Measurements from ENCODE around the gene HDAC4. TPM values are rescaled to one million over a fixed set of nuclear protein-coding genes. Genes with fewer than 3 reads are reported as not detected.

HDAC4 gene
- total RNA-seq, 2 experiments from 2014 or later, result 64.8 to 67.4 TPM

DNA sequence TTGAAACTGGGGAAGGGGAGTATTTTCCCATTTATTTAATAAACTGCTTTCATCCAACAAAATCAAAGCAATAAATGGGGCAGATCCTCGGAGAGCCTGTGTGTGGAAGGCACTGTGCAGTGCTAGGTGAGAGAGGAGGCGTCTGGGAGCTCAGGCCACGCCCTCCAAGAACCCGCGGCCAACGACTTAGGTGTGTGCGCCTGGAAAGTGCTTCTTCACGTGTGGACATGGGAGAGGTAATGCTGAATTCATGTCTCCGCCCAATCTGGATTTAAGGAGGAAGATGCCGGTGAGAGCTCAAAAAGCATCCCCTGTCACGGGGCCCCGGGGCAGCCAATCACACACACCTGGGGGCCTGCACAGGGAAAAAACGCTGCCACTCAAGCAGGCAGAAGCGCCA, 77.4 kb downstream of the HDAC4 start:
- DNase-seq, result no peak
- Mint-ChIP-seq H3K4me1 (peaks cover 87% of the 10 kb centered on the region), H3K9me3 (no peaks in the 10 kb centered on the region), H3K36me3 (ENCODE audit: low read depth) (peaks cover 27% of the 10 kb centered on the region), H3K4me3 (no peak overlapping the region), H3K27ac (peak overlapping the region; percentile 94), H3K27me3 (no peaks in the 10 kb centered on the region)
- POLR2A ChIA-PET, result interaction anchor here (0.8 to 4.6 kb wide), 8 partner anchors 9 to 588 kb away, joined by 3 to 43 read pairs (median 4); no protein-coding TSS in a partner anchor
- CTCF ChIA-PET, result interaction anchor here (1.1 kb wide), 1 partner anchor 58 kb away, joined by 3 read pairs; no protein-coding TSS in a partner anchor

DNA sequence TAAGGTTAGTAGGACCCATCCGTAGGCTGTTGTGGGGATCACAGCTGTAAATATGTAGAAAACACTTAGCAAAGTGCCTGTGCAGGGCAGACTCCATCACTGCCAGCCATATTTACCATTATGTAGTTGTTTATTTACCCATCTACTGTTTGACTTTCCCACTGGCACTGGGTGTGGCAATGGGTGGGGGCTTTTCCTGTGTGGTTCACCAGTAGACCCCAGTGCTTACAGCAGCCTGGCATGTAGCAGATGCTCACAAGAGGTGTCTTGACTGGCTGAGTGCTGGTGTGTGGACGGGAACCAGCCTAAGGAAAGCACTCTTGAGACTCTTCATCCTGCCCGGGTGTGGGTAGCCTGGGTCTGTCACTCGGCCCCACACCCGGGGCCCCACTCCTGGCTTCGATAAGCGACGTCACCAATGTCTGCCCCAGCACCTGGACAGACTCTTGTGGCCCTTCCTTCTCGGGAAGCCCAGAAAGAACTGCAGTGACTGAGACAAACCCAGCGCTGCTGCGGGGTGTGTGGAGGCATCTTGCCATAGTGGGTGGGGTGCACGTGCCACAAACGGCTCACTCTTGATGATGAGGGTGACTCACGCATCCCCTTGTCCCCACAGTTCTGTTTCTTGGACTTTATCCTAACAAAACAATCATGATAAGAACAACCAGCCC, 78.3 kb downstream of the HDAC4 start:
- Mint-ChIP-seq H3K4me1 (peaks cover 84% of the 10 kb centered on the region), H3K27ac (peak overlapping the region; percentile 94), H3K9me3 (no peaks in the 10 kb centered on the region), H3K4me3 (peak overlapping the region; percentile 24), H3K27me3 (no peaks in the 10 kb centered on the region), H3K36me3 (ENCODE audit: low read depth) (peaks cover 29% of the 10 kb centered on the region)
- ChIA-PET CTCF (interaction anchor here (1.1 to 1.5 kb wide), 3 partner anchors 9 to 669 kb away, joined by 3 to 4 read pairs (median 3); no protein-coding TSS in a partner anchor), POLR2A (interaction anchor here (0.6 to 4.6 kb wide), 19 partner anchors 14 to 589 kb away, joined by 3 to 43 read pairs (median 4); partner anchors contain the start of gene HDAC4)
- peak; percentile 51 for DNase-seq

DNA sequence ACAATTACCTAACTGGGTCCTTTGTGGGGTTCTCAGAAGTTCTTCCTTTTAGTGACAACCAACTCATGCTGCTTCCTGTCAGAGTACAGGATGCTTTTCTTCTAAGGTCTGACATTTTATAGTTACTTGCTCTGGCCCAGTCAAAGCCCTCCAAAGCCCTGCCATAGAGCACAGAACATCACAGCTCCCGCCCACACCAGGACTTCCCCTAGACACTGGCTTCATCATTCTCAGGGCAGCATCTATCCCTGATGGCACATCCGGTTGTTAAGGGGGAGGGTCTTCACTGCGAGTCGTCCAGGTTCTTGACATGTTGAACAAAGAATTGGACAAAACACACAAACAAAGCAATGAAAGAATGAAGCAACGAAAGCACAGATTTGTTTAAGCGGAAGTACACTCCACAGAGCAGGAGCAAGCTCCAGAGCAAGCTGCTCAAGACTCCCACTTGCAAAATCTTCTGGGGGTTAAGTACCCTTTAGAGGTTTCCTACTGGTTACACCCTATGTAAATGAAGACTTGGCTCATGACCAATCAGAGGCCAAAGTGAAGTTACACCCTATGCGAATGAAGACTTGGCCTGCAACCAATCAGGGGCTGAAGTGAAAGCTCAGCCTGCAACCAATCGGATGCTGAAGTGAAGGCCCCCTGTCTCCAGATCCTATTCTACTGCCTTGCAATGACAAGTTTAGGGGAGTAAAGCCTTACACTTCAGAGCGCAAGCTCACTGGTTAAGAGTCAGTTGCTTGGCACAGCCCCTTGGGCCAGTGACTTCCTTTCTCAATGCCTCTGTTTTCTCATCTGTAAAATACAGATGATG, 79.0 kb downstream of the HDAC4 start:
- Mint-ChIP-seq H3K9me3 (no peaks in the 10 kb centered on the region), H3K4me3 (peak overlapping the region; percentile 34), H3K36me3 (ENCODE audit: low read depth) (peaks cover 35% of the 10 kb centered on the region), H3K27me3 (no peaks in the 10 kb centered on the region), H3K4me1 (peaks cover 83% of the 10 kb centered on the region), H3K27ac (peak overlapping the region; percentile 94)
- POLR2A ChIA-PET, result interaction anchor here (0.7 to 4.6 kb wide), 19 partner anchors 14 to 91 kb away, joined by 3 to 43 read pairs (median 6); partner anchors contain the start of gene HDAC4
- CTCF ChIA-PET, result interaction anchor here (0.8 to 1.7 kb wide), 9 partner anchors 10 to 670 kb away, joined by 3 to 7 read pairs (median 4); partner anchors contain the start of gene HDAC4
- DNase-seq, result peak; percentile 66

DNA sequence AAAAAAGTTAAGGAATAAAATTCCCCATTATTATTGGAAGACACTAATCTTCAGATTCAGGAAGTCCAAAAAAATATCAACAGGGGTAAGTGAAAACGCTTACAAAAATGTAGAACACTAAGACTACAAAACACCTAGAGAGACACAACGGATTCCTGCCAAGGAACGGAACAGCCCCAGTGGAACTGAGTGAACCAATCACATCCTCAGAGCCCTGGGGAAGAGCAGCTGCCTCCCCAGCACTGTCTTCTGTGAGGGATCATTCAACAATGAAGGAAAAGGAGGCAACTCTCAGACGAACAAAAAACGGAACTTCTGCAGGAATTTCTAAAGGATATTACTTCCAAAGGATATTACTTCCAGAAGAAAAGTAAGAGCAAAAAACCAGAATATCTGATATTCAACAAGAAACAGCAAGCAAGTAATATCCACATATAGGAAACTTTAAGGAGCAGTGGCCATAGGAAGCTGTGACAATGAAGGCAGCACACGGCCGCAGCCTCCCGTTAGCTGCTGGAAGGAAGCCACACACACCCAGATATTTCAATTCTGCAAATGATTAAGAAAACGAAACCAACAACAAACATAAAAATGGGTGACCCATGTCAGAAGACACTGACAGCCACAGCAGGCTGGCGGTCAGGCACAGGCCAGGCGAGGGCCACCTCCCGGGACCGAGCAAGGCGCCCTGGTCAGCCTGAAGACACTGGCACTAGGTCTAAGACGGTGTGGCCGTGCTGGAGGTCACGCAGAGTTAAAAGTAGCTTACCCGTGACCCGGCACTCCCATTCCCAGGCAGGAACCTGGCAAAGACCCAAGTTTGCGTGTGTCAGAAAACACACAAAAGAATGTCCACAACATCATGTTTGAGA, 81.8 kb downstream of the HDAC4 start:
- Mint-ChIP-seq H3K27ac (peak overlapping the region; percentile 82), H3K9me3 (peaks cover 4% of the 10 kb centered on the region), H3K27me3 (no peaks in the 10 kb centered on the region), H3K36me3 (ENCODE audit: low read depth) (peaks cover 38% of the 10 kb centered on the region), H3K4me3 (peak overlapping the region; percentile 63), H3K4me1 (peaks cover 77% of the 10 kb centered on the region)
- peak; percentile 31 for DNase-seq
- CTCF ChIA-PET, result no interaction called here
- POLR2A ChIA-PET, result interaction anchor here (0.9 to 4.6 kb wide), 6 partner anchors 14 to 102 kb away, joined by 3 to 43 read pairs (median 4); no protein-coding TSS in a partner anchor

DNA sequence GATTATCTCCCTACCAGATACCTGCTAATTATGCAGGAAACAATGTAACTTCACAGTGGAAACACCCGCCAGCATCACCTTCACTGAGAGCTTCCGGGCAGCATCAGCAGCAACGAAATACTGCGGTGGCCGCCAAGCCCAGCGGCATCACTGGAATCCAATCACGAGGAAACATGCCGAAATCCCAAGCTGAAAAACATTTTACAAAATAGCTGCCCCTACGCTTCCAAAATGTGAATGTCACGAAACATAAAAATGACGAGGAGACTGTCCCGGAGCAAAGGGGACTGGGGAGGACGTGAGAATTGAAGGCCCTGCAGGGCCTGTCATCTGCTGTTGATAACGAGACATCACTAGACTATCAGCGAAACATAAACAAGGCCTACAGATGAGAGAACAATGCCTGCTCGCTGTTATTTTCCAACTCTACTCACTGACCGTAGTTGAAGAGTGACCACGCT, 82.6 kb downstream of the HDAC4 start:
- no peak for DNase-seq
- ChIA-PET POLR2A (no interaction called here), CTCF (no interaction called here)
- Mint-ChIP-seq H3K9me3 (peaks cover 4% of the 10 kb centered on the region), H3K27me3 (no peaks in the 10 kb centered on the region), H3K27ac (no peak overlapping the region), H3K4me3 (no peak overlapping the region), H3K36me3 (ENCODE audit: low read depth) (peaks cover 32% of the 10 kb centered on the region), H3K4me1 (peaks cover 69% of the 10 kb centered on the region)

DNA sequence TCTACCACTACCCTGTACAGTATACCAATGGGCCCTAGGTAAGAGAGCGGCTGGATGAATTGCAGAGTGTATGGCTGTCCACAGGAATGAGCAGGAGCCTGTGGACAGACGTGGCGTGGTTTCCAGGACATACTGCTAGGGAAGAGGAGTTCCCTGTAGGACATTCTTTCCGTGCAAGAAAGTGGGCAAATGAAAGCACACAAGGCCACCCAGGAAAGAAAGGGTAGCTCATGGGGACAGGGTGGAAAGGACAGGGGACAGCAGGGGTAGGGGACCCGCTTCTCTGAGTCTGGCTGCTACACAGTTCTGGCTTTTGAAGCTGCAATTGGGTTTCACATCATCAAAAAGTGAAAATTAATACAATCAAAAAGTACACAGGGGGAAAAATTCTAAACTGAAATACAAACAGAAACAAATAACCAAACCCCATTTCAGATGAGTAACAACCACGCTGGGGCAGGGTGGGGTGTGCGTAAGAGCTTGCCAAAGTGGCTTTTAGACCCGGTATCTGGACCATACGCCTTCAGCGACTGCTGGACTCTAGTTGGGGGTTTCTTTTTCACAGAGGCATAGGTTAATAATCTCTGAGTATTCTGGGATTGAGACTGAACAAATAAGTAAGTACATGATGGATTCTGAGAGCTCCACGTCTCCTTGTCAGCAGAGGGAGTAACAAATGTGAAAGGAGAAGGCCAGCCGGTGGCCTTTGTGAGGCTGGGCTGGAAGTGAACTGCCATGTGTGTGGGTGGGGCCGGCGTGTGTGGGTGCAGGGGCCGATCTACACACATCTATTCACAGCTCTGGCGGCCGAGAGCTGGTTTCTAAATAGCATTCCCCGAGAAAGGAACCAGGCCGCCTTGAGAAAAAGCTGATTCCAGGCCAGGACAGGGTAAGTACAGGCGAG, 84.0 kb downstream of the HDAC4 start:
- Mint-ChIP-seq H3K9me3 (peaks cover 4% of the 10 kb centered on the region), H3K27me3 (no peaks in the 10 kb centered on the region), H3K36me3 (ENCODE audit: low read depth) (peaks cover 27% of the 10 kb centered on the region), H3K4me1 (peaks cover 55% of the 10 kb centered on the region), H3K4me3 (no peak overlapping the region), H3K27ac (no peak overlapping the region)
- no peak for DNase-seq
- POLR2A ChIA-PET, result interaction anchor here (1.3 kb wide), 1 partner anchor 42 kb away, joined by 3 read pairs; no protein-coding TSS in a partner anchor
- CTCF ChIA-PET, result interaction anchor here (1.3 kb wide), 1 partner anchor 22 kb away, joined by 3 read pairs; no protein-coding TSS in a partner anchor

DNA sequence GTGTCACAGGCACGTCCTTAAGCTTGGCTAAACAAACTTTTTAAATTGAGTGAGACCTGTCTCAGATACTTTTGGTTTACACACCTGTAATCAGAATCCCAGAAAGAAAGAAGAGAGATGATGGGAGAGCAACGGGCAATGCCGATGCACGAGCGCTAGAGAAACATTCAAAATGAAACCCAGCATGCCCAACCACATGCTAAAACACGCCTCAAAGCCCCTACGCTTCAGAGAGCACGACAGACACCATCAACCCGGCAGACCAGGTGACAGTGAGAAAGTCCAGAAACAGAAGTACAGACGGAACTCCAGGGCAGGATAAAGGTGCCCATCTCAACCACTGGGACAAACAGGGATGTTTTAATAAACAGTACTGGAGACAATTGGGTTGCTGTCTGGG, 85.5 kb downstream of the HDAC4 start:
- POLR2A ChIA-PET, result interaction anchor here (1.3 to 1.8 kb wide), 3 partner anchors 8 to 87 kb away, joined by 3 to 4 read pairs (median 3); no protein-coding TSS in a partner anchor
- peak overlapping the region; percentile 11 for H3K27ac Mint-ChIP-seq
- CTCF ChIA-PET, result no interaction called here
- no peaks in the 10 kb centered on the region for H3K27me3 Mint-ChIP-seq
- peaks cover 24% of the 10 kb centered on the region for H3K36me3 Mint-ChIP-seq (ENCODE audit: low read depth)
- no peak for DNase-seq
- H3K4me1 Mint-ChIP-seq, result peaks cover 43% of the 10 kb centered on the region
- H3K4me3 Mint-ChIP-seq, result no peak overlapping the region
- H3K9me3 Mint-ChIP-seq, result peaks cover 4% of the 10 kb centered on the region

DNA sequence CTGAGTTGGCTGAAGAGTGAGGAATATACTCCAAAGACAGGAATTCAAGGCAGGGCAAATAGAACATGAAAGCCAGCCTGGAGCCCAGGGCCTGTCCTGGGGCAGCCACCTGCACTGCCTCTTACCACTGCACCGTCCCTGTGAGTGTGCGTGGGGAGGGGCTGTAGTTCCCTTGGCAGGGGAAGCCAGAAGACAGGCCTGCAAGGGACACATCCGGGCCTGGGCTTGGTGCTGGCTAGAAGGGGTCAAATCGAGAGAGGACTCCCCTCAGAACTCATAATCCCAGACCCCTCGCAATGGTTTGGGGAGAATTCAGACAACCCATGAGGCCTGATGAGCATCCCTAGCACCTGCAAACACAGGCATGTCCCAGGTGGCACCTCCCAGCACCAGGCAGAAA, 87.0 kb downstream of the HDAC4 start:
- peaks cover 36% of the 10 kb centered on the region for H3K4me1 Mint-ChIP-seq
- ChIA-PET POLR2A (interaction anchor here (1.8 kb wide), 1 partner anchor 10 kb away, joined by 4 read pairs; no protein-coding TSS in a partner anchor), CTCF (interaction anchor here (0.9 kb wide), 1 partner anchor 47 kb away, joined by 3 read pairs; no protein-coding TSS in a partner anchor)
- no peak for DNase-seq
- no peaks in the 10 kb centered on the region for H3K27me3 Mint-ChIP-seq
- no peak overlapping the region for H3K27ac Mint-ChIP-seq
- peaks cover 4% of the 10 kb centered on the region for H3K9me3 Mint-ChIP-seq
- H3K4me3 Mint-ChIP-seq, result no peak overlapping the region
- peaks cover 24% of the 10 kb centered on the region for H3K36me3 Mint-ChIP-seq (ENCODE audit: low read depth)

DNA sequence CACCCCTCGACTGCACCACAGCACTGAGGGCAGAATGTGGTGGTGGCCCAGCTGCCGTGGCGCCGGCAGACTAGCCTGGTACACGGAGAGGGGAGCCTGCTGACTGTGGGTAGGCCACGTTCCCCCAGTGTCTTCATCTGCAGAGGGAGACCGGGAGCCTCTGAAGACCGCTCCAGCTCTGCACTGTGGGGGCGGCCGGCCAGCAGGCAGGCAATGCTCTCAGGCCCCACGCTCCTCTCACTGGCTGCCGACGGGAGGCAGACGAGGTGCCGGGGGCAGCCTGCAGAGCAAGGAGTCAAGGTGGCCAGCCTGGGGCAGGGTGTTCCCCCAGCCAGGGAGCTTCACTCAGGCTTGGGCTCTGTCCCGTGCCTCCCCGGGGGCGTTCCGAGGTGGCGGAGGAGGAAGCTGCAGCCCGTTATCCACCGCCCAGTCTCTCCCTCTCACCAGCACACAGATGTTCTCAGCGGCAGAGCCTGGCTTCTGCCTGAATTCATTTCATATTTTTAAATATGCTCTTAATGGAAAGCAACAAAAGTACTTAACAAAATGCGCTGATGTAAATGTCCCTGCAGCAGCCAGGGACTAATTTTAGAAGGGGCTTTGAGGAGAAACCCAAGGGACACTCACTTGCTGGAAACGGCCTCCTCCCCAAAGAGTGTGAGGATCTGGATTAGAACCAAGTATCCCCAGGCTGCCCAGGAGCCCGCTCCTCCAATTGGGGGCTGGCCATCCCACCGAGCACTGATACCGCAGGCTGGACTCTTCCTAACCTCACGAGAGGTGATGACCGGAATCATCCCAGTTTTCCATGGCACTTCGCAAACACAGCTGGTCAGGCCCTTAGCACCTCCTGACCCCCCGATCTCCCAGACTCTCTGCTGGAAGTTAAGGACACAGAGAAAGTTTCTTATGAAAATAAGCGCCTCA, 87.8 kb downstream of the HDAC4 start:
- Mint-ChIP-seq H3K4me1 (peaks cover 29% of the 10 kb centered on the region), H3K36me3 (ENCODE audit: low read depth) (peaks cover 23% of the 10 kb centered on the region), H3K27me3 (no peaks in the 10 kb centered on the region), H3K27ac (no peak overlapping the region), H3K9me3 (peaks cover 4% of the 10 kb centered on the region), H3K4me3 (no peak overlapping the region)
- ChIA-PET POLR2A (no interaction called here), CTCF (no interaction called here)
- DNase-seq, result no peak

DNA sequence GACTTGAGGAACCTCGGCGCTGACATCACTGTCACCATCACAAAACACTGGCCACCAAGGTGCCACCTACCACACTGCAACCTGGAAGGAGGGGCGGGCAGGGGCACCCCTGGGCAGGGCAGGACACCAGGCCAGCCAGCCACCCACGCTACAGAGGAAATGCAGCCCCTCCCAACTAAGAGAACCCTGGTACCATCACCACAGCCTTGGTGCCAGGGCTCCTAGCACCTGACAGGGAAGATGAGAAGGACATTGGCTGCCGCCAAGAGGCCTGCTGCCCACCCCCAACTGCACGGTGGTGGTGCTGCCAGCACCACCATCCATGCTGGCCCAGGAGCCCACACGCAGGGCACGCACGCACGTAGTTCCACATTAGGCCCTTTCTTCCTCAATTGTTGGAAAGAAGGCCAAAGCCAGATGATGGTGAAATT, 88.7 kb downstream of the HDAC4 start:
- Mint-ChIP-seq H3K27me3 (no peaks in the 10 kb centered on the region), H3K4me1 (peaks cover 23% of the 10 kb centered on the region), H3K9me3 (peaks cover 4% of the 10 kb centered on the region), H3K4me3 (no peak overlapping the region), H3K27ac (no peak overlapping the region), H3K36me3 (ENCODE audit: low read depth) (peaks cover 22% of the 10 kb centered on the region)
- ChIA-PET CTCF (no interaction called here), POLR2A (no interaction called here)
- no peak for DNase-seq
